AG09309 (cell line): Measurements from ENCODE around the gene CELF2.

Source experiments
- DNase-seq: peaks from one replicate; pipeline ENCODE4 v3.0.0-alpha.2; 2010; ENCODE audit warnings: low read depth
- H3K4me3 ChIP-seq: 2 replicates; pipeline ENCODE4 v1.5.1; 2011; ENCODE audit warnings: mild to moderate bottlenecking, low read depth, low read length, moderate library complexity; ENCODE audit not compliant: control insufficient read depth
- TF ChIP-seq, protein P1 (sequence below): IDR thresholded peaks from 2 replicates; pipeline ENCODE4 v1.5.1; 2011; ENCODE audit warnings: mild to moderate bottlenecking, low read depth, low read length, inconsistent platforms; ENCODE audit not compliant: insufficient read depth, control insufficient read depth; ENCODE audit errors: missing control alignments

Gene CELF2

DNA sequence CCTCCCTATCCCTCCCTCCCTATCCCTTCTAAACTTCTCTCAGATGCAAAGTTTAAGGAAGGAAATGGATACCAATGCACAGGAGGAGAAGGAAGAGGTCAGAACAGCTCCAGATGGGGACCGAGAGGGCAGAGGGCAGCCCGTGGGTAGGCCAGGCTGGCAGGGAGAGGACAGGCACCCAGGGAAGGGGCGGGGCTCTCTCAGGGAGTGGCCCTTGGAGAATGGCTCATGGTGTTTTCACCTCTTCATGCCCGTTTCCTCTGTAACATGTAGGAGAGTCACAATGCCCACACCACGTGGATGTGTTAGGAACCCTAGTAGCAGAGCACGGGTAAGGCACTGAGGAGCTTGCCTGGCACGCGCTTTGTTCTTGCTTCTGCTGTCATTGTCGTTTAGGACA, 264.5 kb downstream of the CELF2 start:
- no peak overlapping the region for H3K4me3 ChIP-seq
- TF ChIP-seq, protein P1, sequence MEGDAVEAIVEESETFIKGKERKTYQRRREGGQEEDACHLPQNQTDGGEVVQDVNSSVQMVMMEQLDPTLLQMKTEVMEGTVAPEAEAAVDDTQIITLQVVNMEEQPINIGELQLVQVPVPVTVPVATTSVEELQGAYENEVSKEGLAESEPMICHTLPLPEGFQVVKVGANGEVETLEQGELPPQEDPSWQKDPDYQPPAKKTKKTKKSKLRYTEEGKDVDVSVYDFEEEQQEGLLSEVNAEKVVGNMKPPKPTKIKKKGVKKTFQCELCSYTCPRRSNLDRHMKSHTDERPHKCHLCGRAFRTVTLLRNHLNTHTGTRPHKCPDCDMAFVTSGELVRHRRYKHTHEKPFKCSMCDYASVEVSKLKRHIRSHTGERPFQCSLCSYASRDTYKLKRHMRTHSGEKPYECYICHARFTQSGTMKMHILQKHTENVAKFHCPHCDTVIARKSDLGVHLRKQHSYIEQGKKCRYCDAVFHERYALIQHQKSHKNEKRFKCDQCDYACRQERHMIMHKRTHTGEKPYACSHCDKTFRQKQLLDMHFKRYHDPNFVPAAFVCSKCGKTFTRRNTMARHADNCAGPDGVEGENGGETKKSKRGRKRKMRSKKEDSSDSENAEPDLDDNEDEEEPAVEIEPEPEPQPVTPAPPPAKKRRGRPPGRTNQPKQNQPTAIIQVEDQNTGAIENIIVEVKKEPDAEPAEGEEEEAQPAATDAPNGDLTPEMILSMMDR, result no peak
- DNase-seq, result no peak

- TF ChIP-seq, protein P1, result no peak
- DNase-seq, result no peak
These were observed 265.0 kb downstream of the CELF2 start for GRCh38 chr10:11282661-11283060.

DNA sequence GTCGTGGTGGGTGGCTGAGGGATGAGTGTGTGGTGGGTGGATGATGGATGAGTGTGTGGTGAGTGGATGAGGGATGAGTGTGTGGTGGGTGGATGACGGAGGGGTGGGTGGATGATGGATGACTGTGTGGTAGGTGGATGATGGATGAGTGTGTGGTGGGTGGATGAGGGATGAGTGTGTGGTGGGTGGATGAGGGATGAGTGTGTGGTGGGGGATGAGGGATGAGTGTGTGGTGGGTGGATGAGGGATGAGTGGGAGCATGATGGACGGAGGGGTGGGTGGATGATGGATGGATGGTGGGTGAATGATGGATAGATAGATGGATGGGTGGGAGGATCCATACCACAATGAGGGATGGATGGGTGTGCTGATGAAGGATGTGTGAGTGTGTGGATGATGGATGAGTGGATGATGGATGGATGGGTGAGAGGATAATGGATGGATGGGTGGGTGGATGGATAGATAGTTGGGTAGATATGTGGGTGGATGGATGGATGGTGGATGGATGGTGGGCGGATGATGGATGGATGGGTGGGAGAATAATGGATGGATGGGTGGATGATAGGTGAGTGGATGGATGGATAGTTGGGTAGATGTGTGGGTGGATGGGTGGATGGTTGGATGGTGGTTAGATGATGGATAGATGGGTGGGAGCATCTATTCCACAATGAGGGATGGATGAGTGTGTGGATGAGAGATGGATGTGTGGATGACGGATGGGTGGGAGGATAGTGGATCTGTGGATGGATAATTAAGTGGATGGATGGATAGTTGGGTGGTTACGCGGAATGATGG, 266.8 kb downstream of the CELF2 start:
- no peak overlapping the region for H3K4me3 ChIP-seq
- DNase-seq, result no peak
- TF ChIP-seq, protein P1, result no peak

More at GRCh38 chr10:11282661-11283060, 265.0 kb downstream of the CELF2 start:
- H3K4me3 ChIP-seq, result no peak overlapping the region

- DNase-seq, result no peak
- no peak overlapping the region for H3K4me3 ChIP-seq
- TF ChIP-seq, protein P1, result peak; percentile 12
These were observed 267.5 kb downstream of the CELF2 start for GRCh38 chr10:11285171-11285570.

- TF ChIP-seq, protein P1, result no peak
- no peak for DNase-seq
- no peak overlapping the region for H3K4me3 ChIP-seq
These were observed 268.7 kb downstream of the CELF2 start for GRCh38 chr10:11286261-11286852.

- DNase-seq, result no peak
- H3K4me3 ChIP-seq, result no peak overlapping the region
- TF ChIP-seq, protein P1, result no peak
These were observed 270.6 kb downstream of the CELF2 start for GRCh38 chr10:11288302-11288701.
